ENCODE data around the gene ACAP1. TPM values are rescaled to one million over a fixed set of nuclear protein-coding genes. Genes with fewer than 3 reads are reported as not detected.

Gene ACAP1
- total RNA-seq, 1 donor from 2014 or later: 0.26 TPM

DNA sequence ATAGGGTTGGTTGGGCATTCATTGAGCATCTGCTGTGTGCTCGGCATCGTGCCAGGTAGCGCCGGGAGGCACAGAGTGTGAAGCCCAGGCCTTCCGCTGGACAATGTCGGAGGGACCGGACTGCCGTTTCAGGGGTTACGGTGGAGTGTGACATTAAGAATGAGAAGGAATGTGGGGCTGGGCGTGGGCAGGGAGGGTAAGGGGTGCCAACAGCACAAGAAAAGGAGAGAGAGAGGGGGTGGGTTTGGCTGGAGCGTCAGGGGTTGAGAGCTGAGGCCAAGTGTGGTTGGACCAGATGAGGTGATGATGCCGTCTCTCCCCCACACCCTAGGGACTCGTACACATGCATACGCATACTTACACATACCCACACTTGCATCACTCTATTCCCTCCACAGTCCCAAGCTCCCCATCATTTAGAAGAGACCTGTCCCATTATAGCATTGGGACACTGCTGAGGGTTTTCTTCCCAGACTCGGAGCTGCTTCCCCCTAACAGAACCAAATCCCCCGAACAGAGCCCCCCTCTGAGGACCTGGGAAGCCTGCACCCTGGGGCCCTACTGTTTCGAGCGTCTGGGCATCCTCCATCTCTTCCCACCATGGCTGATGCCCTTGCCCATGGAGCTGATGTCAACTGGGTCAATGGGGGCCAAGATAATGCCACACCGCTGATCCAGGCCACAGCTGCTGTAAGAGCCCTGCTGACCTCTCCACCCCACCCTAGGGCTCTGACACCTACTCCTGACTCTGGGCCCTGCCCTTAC, 12.3 kb downstream of the ACAP1 start:
- Histone ChIP-seq H3K4me3 (ENCODE audit: low read depth, low read length) (no peak overlapping the region), H3K27me3 (ENCODE audit: control insufficient read depth, insufficient read depth, low read length) (no peaks in the 10 kb centered on the region), H3K36me3 (ENCODE audit: control insufficient read depth, insufficient read depth, low read length) (no peaks in the 10 kb centered on the region)
- DNase-seq (ENCODE audit: low read depth): peak; percentile 46
- TF ChIP-seq, protein P1, sequence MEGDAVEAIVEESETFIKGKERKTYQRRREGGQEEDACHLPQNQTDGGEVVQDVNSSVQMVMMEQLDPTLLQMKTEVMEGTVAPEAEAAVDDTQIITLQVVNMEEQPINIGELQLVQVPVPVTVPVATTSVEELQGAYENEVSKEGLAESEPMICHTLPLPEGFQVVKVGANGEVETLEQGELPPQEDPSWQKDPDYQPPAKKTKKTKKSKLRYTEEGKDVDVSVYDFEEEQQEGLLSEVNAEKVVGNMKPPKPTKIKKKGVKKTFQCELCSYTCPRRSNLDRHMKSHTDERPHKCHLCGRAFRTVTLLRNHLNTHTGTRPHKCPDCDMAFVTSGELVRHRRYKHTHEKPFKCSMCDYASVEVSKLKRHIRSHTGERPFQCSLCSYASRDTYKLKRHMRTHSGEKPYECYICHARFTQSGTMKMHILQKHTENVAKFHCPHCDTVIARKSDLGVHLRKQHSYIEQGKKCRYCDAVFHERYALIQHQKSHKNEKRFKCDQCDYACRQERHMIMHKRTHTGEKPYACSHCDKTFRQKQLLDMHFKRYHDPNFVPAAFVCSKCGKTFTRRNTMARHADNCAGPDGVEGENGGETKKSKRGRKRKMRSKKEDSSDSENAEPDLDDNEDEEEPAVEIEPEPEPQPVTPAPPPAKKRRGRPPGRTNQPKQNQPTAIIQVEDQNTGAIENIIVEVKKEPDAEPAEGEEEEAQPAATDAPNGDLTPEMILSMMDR (IDR thresholded peaks at IDR 0.05; ENCODE audit: insufficient read depth, low read length, severe bottlenecking): no peak
- FAIRE-seq: no peak

GRCh38 chr17:7351665-7352502, 15.6 kb downstream of the ACAP1 start, which contains the start of gene KCTD11:
KCTD11 (plus strand) TSS chr17:7352162.
- no peaks in the 10 kb centered on the region for H3K36me3 ChIP-seq (ENCODE audit: control insufficient read depth, insufficient read depth, low read length)
- H3K4me3 ChIP-seq (ENCODE audit: low read depth, low read length): peak within 1 kb of the TSS; percentile 96
- no peaks in the 10 kb centered on the region for H3K27me3 ChIP-seq (ENCODE audit: control insufficient read depth, insufficient read depth, low read length)
- DNase-seq (ENCODE audit: low read depth): peak; percentile 91
- FAIRE-seq: no peak
- TF ChIP-seq, protein P1 (IDR thresholded peaks at IDR 0.05; ENCODE audit: insufficient read depth, low read length, severe bottlenecking): peak; percentile 87

- FAIRE-seq (no peak), DNase-seq (ENCODE audit: low read depth) (no peak)
- Histone ChIP-seq H3K27me3 (ENCODE audit: control insufficient read depth, insufficient read depth, low read length) (no peaks in the 10 kb centered on the region), H3K4me3 (ENCODE audit: low read depth, low read length) (peak overlapping the region; percentile 96), H3K36me3 (ENCODE audit: control insufficient read depth, insufficient read depth, low read length) (no peaks in the 10 kb centered on the region)
- TF ChIP-seq, protein P1 (IDR thresholded peaks at IDR 0.05; ENCODE audit: insufficient read depth, low read length, severe bottlenecking): no peak
These were observed 16.2 kb downstream of the ACAP1 start for GRCh38 chr17:7352503-7352889.

DNA sequence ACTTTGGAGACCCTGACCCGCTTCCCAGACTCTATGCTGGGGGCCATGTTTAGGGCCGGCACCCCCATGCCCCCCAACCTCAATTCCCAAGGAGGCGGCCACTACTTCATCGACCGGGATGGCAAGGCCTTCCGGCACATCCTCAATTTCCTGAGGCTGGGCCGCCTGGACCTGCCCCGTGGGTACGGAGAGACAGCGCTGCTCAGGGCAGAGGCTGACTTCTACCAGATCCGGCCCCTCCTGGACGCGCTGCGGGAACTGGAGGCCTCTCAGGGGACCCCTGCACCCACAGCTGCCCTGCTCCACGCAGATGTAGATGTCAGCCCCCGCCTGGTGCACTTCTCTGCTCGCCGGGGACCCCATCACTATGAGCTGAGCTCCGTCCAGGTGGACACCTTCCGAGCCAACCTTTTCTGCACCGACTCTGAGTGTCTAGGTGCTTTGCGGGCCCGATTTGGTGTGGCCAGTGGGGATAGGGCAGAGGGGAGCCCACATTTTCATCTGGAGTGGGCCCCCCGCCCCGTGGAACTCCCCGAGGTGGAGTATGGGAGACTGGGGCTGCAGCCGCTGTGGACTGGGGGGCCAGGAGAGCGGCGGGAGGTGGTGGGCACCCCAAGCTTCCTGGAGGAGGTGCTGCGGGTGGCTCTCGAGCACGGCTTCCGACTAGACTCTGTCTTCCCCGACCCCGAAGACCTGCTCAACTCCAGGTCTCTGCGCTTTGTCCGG, 16.7 kb downstream of the ACAP1 start:
- TF ChIP-seq, protein P1 (IDR thresholded peaks at IDR 0.05; ENCODE audit: insufficient read depth, low read length, severe bottlenecking): no peak
- DNase-seq (ENCODE audit: low read depth) (no peak), FAIRE-seq (no peak)
- Histone ChIP-seq H3K4me3 (ENCODE audit: low read depth, low read length) (peak overlapping the region; percentile 96), H3K36me3 (ENCODE audit: control insufficient read depth, insufficient read depth, low read length) (no peaks in the 10 kb centered on the region), H3K27me3 (ENCODE audit: control insufficient read depth, insufficient read depth, low read length) (no peaks in the 10 kb centered on the region)

- peak; percentile 100 for DNase-seq (ENCODE audit: low read depth)
- TF ChIP-seq, protein P1 (IDR thresholded peaks at IDR 0.05; ENCODE audit: insufficient read depth, low read length, severe bottlenecking): peak; percentile 26
- Histone ChIP-seq H3K4me3 (ENCODE audit: low read depth, low read length) (peak overlapping the region; percentile 96), H3K36me3 (ENCODE audit: control insufficient read depth, insufficient read depth, low read length) (no peaks in the 10 kb centered on the region), H3K27me3 (ENCODE audit: control insufficient read depth, insufficient read depth, low read length) (no peaks in the 10 kb centered on the region)
- FAIRE-seq: peak; percentile 100
These were observed 18.0 kb downstream of the ACAP1 start for GRCh38 chr17:7354262-7354843.

Measured in bronchial epithelial cell (primary cell).